ENCODE measurements around the gene STAU1. TPM values are rescaled to one million over a fixed set of nuclear protein-coding genes. Genes with fewer than 3 reads are reported as not detected.

Gene STAU1
- total and polyA plus RNA-seq, 2 of the 13 experiments (the other 11 are each of a cell fraction or from before 2014, with no cell fraction given) = 119 to 133 TPM

- TF ChIP-seq ZHX1 (CRISPR knock-in tag; IDR thresholded peaks at IDR 0.05; ENCODE audit: low read depth) = no peak
- no peak for TF ChIP-seq SNAPC4 (CRISPR knock-in tag; IDR thresholded peaks at IDR 0.05)
- TF ChIP-seq PHF21A (CRISPR knock-in tag; IDR thresholded peaks at IDR 0.05) = no peak
- no peak for TF ChIP-seq ZSCAN9 (CRISPR knock-in tag; IDR thresholded peaks at IDR 0.05; ENCODE audit: borderline replicate concordance)
- no peak for TF ChIP-seq RFXANK (CRISPR knock-in tag; IDR thresholded peaks at IDR 0.05)
- no peak for TF ChIP-seq TBL1XR1 (IDR thresholded peaks at IDR 0.05; ENCODE audit: borderline replicate concordance, low read length, partially characterized antibody)
- no peak for TF ChIP-seq KDM2A (CRISPR knock-in tag; IDR thresholded peaks at IDR 0.05; ENCODE audit: borderline replicate concordance, low read depth)
- no peak for TF ChIP-seq GZF1 (CRISPR knock-in tag; IDR thresholded peaks at IDR 0.05)
- TF ChIP-seq JUND (CRISPR knock-in tag; IDR thresholded peaks at IDR 0.05) = no peak
- no peak for TF ChIP-seq PRDM4 (CRISPR knock-in tag; IDR thresholded peaks at IDR 0.05; ENCODE audit: borderline replicate concordance)
- no peak for TF ChIP-seq SNAI1 (CRISPR knock-in tag; IDR thresholded peaks at IDR 0.05; ENCODE audit: borderline replicate concordance)
- TF ChIP-seq ZBTB8A (CRISPR knock-in tag; IDR thresholded peaks at IDR 0.05; ENCODE audit: borderline replicate concordance, low read depth) = no peak
- no peak for TF ChIP-seq ZNF749 (CRISPR knock-in tag; IDR thresholded peaks at IDR 0.05; ENCODE audit: borderline replicate concordance)
- no peak for TF ChIP-seq LBX2 (CRISPR knock-in tag; IDR thresholded peaks at IDR 0.05; ENCODE audit: borderline replicate concordance)
These were observed 47.3 kb downstream of the STAU1 start (continued) for GRCh38 chr20:49140834-49141233.
